ENCODE measurements around the gene SEC22B.
"Not testable (repeated sequence)": the region's sequence is repeated elsewhere in the genome, so short reads cannot be mapped to it uniquely, and the experiment has no call there.

The SEC22B gene

DNA sequence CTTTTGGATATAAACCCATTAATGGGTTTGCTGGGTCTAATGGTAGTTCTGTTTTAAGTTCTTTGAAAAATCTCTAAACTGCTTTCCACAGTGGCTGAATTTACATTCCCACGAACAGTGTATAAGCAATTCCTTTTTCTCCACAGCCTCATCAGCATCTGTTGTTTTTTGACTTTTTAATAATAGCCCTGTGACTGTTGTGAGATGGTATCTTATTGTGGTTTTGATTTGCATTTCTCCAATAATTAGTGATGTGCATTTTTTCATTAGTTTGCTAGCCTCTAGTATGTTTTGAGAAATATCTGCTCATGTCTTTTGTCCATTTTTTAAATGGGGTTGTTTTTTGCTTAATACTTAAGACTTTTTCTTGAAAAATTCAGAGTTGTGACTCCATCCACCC, 11.6 kb downstream of the SEC22B start:
- H3F3A ChIP-seq (ENCODE audit: low read depth); H3K36me3 ChIP-seq (ENCODE audit: insufficient read depth, low read length): not testable (repeated sequence)

DNA sequence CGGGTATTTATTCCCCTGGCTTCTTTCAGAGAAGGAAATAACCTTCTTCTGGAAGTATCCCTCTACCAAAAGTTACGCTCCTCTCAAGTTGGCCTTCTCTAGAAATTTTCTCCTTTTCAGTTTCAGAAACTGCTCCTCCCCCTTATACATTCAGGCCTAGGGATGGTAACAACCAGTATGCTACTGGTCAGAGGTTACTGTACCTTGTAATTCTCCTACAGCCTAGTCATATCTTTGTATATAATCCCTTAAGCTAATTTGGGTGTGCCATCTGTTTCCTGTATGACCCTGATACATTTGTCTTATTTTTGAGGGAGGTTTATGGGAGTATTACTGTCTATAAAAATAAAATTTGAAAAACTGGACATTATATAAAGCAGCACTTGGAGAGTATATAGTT, 14.3 kb downstream of the SEC22B start:
- H3K4me1 ChIP-seq (ENCODE audit: insufficient read depth, low read length, poor library complexity, severe bottlenecking); H4K20me1 ChIP-seq (ENCODE audit: insufficient read depth, low read length, poor library complexity, severe bottlenecking); H2AFZ ChIP-seq (ENCODE audit: low read length); H3K4me3 ChIP-seq (ENCODE audit: low read length, poor library complexity, severe bottlenecking); H3K9ac ChIP-seq (ENCODE audit: low read depth, low read length, poor library complexity, severe bottlenecking); H3F3A ChIP-seq (ENCODE audit: low read depth); H3K9me3 ChIP-seq (ENCODE audit: insufficient read depth, low read depth, low read length); H3K36me3 ChIP-seq (ENCODE audit: insufficient read depth, low read length); H3K9me2 ChIP-seq (replicated peaks; ENCODE audit: low read depth, low read length); H3K4me2 ChIP-seq (ENCODE audit: low read depth, low read length, poor library complexity, severe bottlenecking); H3K27me3 ChIP-seq (ENCODE audit: insufficient read depth, low read length, poor library complexity, severe bottlenecking); H3K79me2 ChIP-seq (ENCODE audit: insufficient read depth, low read length): not testable (repeated sequence)

More for the DNA sequence above, 11.6 kb downstream of the SEC22B start:
- H3K9me2 ChIP-seq (replicated peaks; ENCODE audit: low read depth, low read length); H3K4me3 ChIP-seq (ENCODE audit: low read length, poor library complexity, severe bottlenecking); H3K4me1 ChIP-seq (ENCODE audit: insufficient read depth, low read length, poor library complexity, severe bottlenecking); H4K20me1 ChIP-seq (ENCODE audit: insufficient read depth, low read length, poor library complexity, severe bottlenecking); H2AFZ ChIP-seq (ENCODE audit: low read length); H3K27me3 ChIP-seq (ENCODE audit: insufficient read depth, low read length, poor library complexity, severe bottlenecking); H3K9me3 ChIP-seq (ENCODE audit: insufficient read depth, low read depth, low read length); H3K79me2 ChIP-seq (ENCODE audit: insufficient read depth, low read length); H3K4me2 ChIP-seq (ENCODE audit: low read depth, low read length, poor library complexity, severe bottlenecking); H3K9ac ChIP-seq (ENCODE audit: low read depth, low read length, poor library complexity, severe bottlenecking): not testable (repeated sequence)

DNA sequence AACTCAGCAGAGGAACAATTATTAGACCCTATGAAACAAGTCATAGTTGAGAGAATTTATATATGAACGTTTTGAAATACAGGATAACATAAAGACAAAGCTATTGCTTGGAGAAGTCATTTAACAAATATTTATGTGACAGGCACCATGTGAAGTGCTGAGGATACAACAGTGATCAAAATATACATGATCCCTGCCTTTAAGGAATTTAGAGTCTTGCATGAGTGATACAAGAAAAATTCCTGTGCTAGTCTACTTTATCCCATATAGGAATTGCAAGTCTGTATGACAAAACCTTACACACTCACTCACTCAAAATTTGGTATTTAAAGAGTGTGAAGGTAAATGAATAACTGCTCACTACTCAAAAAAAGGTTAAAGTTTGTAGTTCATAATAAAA, 17.8 kb downstream of the SEC22B start:
- H3K9me2 ChIP-seq (replicated peaks; ENCODE audit: low read depth, low read length); H3K79me2 ChIP-seq (ENCODE audit: insufficient read depth, low read length); H3K4me2 ChIP-seq (ENCODE audit: low read depth, low read length, poor library complexity, severe bottlenecking); H3K27me3 ChIP-seq (ENCODE audit: insufficient read depth, low read length, poor library complexity, severe bottlenecking); H4K20me1 ChIP-seq (ENCODE audit: insufficient read depth, low read length, poor library complexity, severe bottlenecking); H3K4me1 ChIP-seq (ENCODE audit: insufficient read depth, low read length, poor library complexity, severe bottlenecking); H3K4me3 ChIP-seq (ENCODE audit: low read length, poor library complexity, severe bottlenecking); H3K36me3 ChIP-seq (ENCODE audit: insufficient read depth, low read length); H2AFZ ChIP-seq (ENCODE audit: low read length); H3K9ac ChIP-seq (ENCODE audit: low read depth, low read length, poor library complexity, severe bottlenecking); H3K9me3 ChIP-seq (ENCODE audit: insufficient read depth, low read depth, low read length); H3F3A ChIP-seq (ENCODE audit: low read depth): not testable (repeated sequence)

- not testable (repeated sequence) for H3K4me3 ChIP-seq (ENCODE audit: low read length, poor library complexity, severe bottlenecking); H3F3A ChIP-seq (ENCODE audit: low read depth); H2AFZ ChIP-seq (ENCODE audit: low read length)
These were observed 18.2 kb downstream of the SEC22B start for GRCh38 chr1:120158086-120158485.

GRCh38 chr1:120150138-120150822, 26.0 kb downstream of the SEC22B start:
- not testable (repeated sequence) for H3F3A ChIP-seq (ENCODE audit: low read depth); H3K79me2 ChIP-seq (ENCODE audit: insufficient read depth, low read length); H3K9me3 ChIP-seq (ENCODE audit: insufficient read depth, low read depth, low read length); H3K4me3 ChIP-seq (ENCODE audit: low read length, poor library complexity, severe bottlenecking); H3K9ac ChIP-seq (ENCODE audit: low read depth, low read length, poor library complexity, severe bottlenecking); H2AFZ ChIP-seq (ENCODE audit: low read length); H3K4me2 ChIP-seq (ENCODE audit: low read depth, low read length, poor library complexity, severe bottlenecking); H4K20me1 ChIP-seq (ENCODE audit: insufficient read depth, low read length, poor library complexity, severe bottlenecking); H3K36me3 ChIP-seq (ENCODE audit: insufficient read depth, low read length); H3K9me2 ChIP-seq (replicated peaks; ENCODE audit: low read depth, low read length); H3K4me1 ChIP-seq (ENCODE audit: insufficient read depth, low read length, poor library complexity, severe bottlenecking); H3K27me3 ChIP-seq (ENCODE audit: insufficient read depth, low read length, poor library complexity, severe bottlenecking)

More at GRCh38 chr1:120158086-120158485, 18.2 kb downstream of the SEC22B start:
- H3K9me3 ChIP-seq (ENCODE audit: insufficient read depth, low read depth, low read length); H3K79me2 ChIP-seq (ENCODE audit: insufficient read depth, low read length); H3K36me3 ChIP-seq (ENCODE audit: insufficient read depth, low read length); H3K4me1 ChIP-seq (ENCODE audit: insufficient read depth, low read length, poor library complexity, severe bottlenecking); H3K4me2 ChIP-seq (ENCODE audit: low read depth, low read length, poor library complexity, severe bottlenecking); H4K20me1 ChIP-seq (ENCODE audit: insufficient read depth, low read length, poor library complexity, severe bottlenecking); H3K9me2 ChIP-seq (replicated peaks; ENCODE audit: low read depth, low read length); H3K9ac ChIP-seq (ENCODE audit: low read depth, low read length, poor library complexity, severe bottlenecking); H3K27me3 ChIP-seq (ENCODE audit: insufficient read depth, low read length, poor library complexity, severe bottlenecking): not testable (repeated sequence)

DNA sequence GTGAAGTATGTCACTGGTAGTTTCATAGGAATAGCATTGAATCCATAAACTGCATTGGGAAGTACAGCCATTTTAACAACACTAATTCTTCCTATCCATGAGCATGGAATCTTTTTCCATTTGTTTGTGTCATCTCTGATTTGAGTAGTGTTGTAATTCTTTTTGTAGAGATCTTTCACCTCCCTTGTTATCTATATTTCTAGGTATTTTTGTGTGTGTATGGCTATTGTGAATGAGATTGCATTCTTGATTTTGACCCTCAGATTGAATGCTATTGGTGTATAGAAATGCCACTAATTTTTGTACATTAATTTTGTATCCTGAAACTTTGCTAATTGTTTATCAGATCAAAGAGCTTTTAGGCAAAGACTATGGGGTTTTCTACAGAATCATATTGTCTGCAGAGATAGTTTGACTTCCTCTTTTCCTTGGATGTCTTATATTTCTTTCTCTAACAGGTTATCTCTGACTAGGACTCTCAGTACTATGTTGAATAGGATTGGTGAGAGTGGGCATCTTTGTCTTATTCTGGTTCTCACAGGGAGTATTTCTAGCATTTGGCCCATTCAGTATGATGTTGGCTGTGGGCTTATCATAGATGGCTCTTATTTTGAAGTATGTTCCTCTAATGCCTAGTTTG, 26.8 kb downstream of the SEC22B start:
- not testable (repeated sequence) for H4K20me1 ChIP-seq (ENCODE audit: insufficient read depth, low read length, poor library complexity, severe bottlenecking); H3K9ac ChIP-seq (ENCODE audit: low read depth, low read length, poor library complexity, severe bottlenecking); H3K4me1 ChIP-seq (ENCODE audit: insufficient read depth, low read length, poor library complexity, severe bottlenecking); H3K9me2 ChIP-seq (replicated peaks; ENCODE audit: low read depth, low read length); H3K9me3 ChIP-seq (ENCODE audit: insufficient read depth, low read depth, low read length); H3F3A ChIP-seq (ENCODE audit: low read depth); H3K79me2 ChIP-seq (ENCODE audit: insufficient read depth, low read length); H3K4me3 ChIP-seq (ENCODE audit: low read length, poor library complexity, severe bottlenecking); H3K36me3 ChIP-seq (ENCODE audit: insufficient read depth, low read length); H2AFZ ChIP-seq (ENCODE audit: low read length); H3K27me3 ChIP-seq (ENCODE audit: insufficient read depth, low read length, poor library complexity, severe bottlenecking); H3K4me2 ChIP-seq (ENCODE audit: low read depth, low read length, poor library complexity, severe bottlenecking)

All from Loucy (cell line).